Loucy (cell line): ENCODE measurements around the gene HSD17B4.

Experiments used
- CTCF ChIP-seq: fragments of 200-600 bp; sonication (generic); conservative IDR thresholded peaks from 2 replicates; pipeline ENCODE4 v1.5.1; 2014; ENCODE audit warnings: mild to moderate bottlenecking, antibody characterized with exemption, low read length
- EZH2phosphoT487 ChIP-seq: fragments of 200-600 bp; IDR thresholded peaks from 2 replicates; pipeline ENCODE4 v1.6.1; 2018; ENCODE audit warnings: antibody characterized with exemption, mild to moderate bottlenecking, moderate library complexity, borderline replicate concordance

GRCh38 chr5:119458911-119459632 is 6.8 kb downstream of the HSD17B4 start:
- TF ChIP-seq CTCF (no peak), EZH2phosphoT487 (no peak)
